ENCODE measurements around the gene GAK. TPM values are rescaled to one million over a fixed set of nuclear protein-coding genes. Genes with fewer than 3 reads are reported as not detected.

The GAK gene
- total and polyA plus RNA-seq, 9 donors: 26.4 to 44.0 (median 33.2) TPM

Other genes starting within 250 kb of the GAK start
- 2.9 TPM for gene SLC49A3, start 243.2 kb downstream of the GAK start, total RNA-seq
- 10 to 100 TPM in 7 of 8 donors, 1 to 10 TPM in 1; 9.7 to 26.4 (median 17.8) TPM for gene SLC49A3, start 243.2 kb downstream of the GAK start, polyA plus RNA-seq (ENCODE audit: insufficient read depth in 1 of 8, insufficient read length in 8 of 8, low replicate concordance in 1 of 8)
- 38.9 TPM for gene PCGF3, start 226.5 kb downstream of the GAK start, total RNA-seq
- gene PCGF3, start 226.5 kb downstream of the GAK start, polyA plus RNA-seq (ENCODE audit: insufficient read depth in 1 of 8, insufficient read length in 8 of 8, low replicate concordance in 1 of 8): 10 to 100 TPM; 40.0 to 79.4 (median 56.5) TPM
- 0.13 TPM for gene CPLX1, start 106.2 kb downstream of the GAK start, total RNA-seq
- under 1 TPM; 0.09 to 0.91 (median 0.33) TPM for gene CPLX1, start 106.2 kb downstream of the GAK start, polyA plus RNA-seq (ENCODE audit: insufficient read depth in 1 of 8, insufficient read length in 8 of 8, low replicate concordance in 1 of 8)
- gene TMEM175, start 144 bp upstream of the GAK start, total RNA-seq: 9.8 TPM
- 10 to 100 TPM; 15.9 to 22.2 (median 18.8) TPM for gene TMEM175, start 144 bp upstream of the GAK start, polyA plus RNA-seq (ENCODE audit: insufficient read depth in 1 of 8, insufficient read length in 8 of 8, low replicate concordance in 1 of 8)
- gene DGKQ, start 41.3 kb upstream of the GAK start, total RNA-seq: 3.9 TPM
- gene DGKQ, start 41.3 kb upstream of the GAK start, polyA plus RNA-seq (ENCODE audit: insufficient read depth in 1 of 8, insufficient read length in 8 of 8, low replicate concordance in 1 of 8): 1 to 10 TPM; 4.5 to 7.8 (median 4.7) TPM
- 11.4 TPM for gene IDUA, start 54.7 kb upstream of the GAK start, total RNA-seq
- 10 to 100 TPM; 11.5 to 21.0 (median 14.4) TPM for gene IDUA, start 54.7 kb upstream of the GAK start, polyA plus RNA-seq (ENCODE audit: insufficient read depth in 1 of 8, insufficient read length in 8 of 8, low replicate concordance in 1 of 8)
- 0.58 TPM for gene SLC26A1, start 61.1 kb upstream of the GAK start, total RNA-seq
- 1 to 10 TPM; 2.2 to 5.3 (median 3.5) TPM for gene SLC26A1, start 61.1 kb upstream of the GAK start, polyA plus RNA-seq (ENCODE audit: insufficient read depth in 1 of 8, insufficient read length in 8 of 8, low replicate concordance in 1 of 8)
- 97.6 TPM for gene FGFRL1, start 79.3 kb upstream of the GAK start, total RNA-seq
- 100 to 1,000 TPM in 7 of 8 donors, 10 to 100 TPM in 1; 90.4 to 203 (median 170) TPM for gene FGFRL1, start 79.3 kb upstream of the GAK start, polyA plus RNA-seq (ENCODE audit: insufficient read depth in 1 of 8, insufficient read length in 8 of 8, low replicate concordance in 1 of 8)
- 3.2 TPM for gene RNF212, start 181.2 kb upstream of the GAK start, total RNA-seq
- gene RNF212, start 181.2 kb upstream of the GAK start, polyA plus RNA-seq (ENCODE audit: insufficient read depth in 1 of 8, insufficient read length in 8 of 8, low replicate concordance in 1 of 8): 1 to 10 TPM; 2.3 to 6.0 (median 4.4) TPM
- 54.3 TPM for gene SPON2, start 240.3 kb upstream of the GAK start, total RNA-seq
- gene SPON2, start 240.3 kb upstream of the GAK start, polyA plus RNA-seq (ENCODE audit: insufficient read depth in 1 of 8, insufficient read length in 8 of 8, low replicate concordance in 1 of 8): 10 to 100 TPM; 40.9 to 87.8 (median 59.0) TPM

Data from muscle of leg (tissue), 9 donors.